Mesodermal cell (in vitro differentiated cells): ENCODE results near the gene TAF1C.

ENCODE experiments used
- H3K27ac ChIP-seq: 2 replicates; pipeline ENCODE4 v1.7.0; 2013; ENCODE audit warnings: mild to moderate bottlenecking, low read depth, low read length, moderate library complexity; ENCODE audit not compliant: severe bottlenecking
- H3K36me3 ChIP-seq: 2 replicates; pipeline ENCODE4 v1.7.1; 2013; ENCODE audit warnings: mild to moderate bottlenecking, low read length, moderate library complexity; ENCODE audit not compliant: control insufficient read depth, insufficient read depth
- H3K4me1 ChIP-seq: one replicate; pipeline ENCODE4 v1.7.1; 2013; ENCODE audit warnings: mild to moderate bottlenecking, low read length; ENCODE audit not compliant: insufficient read depth, control insufficient read depth, poor library complexity, severe bottlenecking
- H3K4me3 ChIP-seq: 2 replicates; pipeline ENCODE4 v1.7.0; 2013; ENCODE audit warnings: low read length, control low read depth, mild to moderate bottlenecking; ENCODE audit not compliant: insufficient read depth, poor library complexity, severe bottlenecking; ENCODE audit errors: extremely low read depth
- H3K9me3 ChIP-seq: 2 replicates; pipeline ENCODE4 v1.7.1; 2013; ENCODE audit warnings: mild to moderate bottlenecking, low read length, moderate library complexity; ENCODE audit not compliant: control insufficient read depth
- whole genome bisulfite sequencing, 2 experiments: methylation state at CpG; one replicate each; pipeline ENCODE4 v1.1.5; 2013; ENCODE audit warnings: missing lambda C conversion rate in 2 of 2; ENCODE audit not compliant: insufficient coverage in 2 of 2; 5-methylcytosine and 5-hydroxymethylcytosine counted together

Gene TAF1C

GRCh38 chr16:84155771-84156170 lies 31.1 kb downstream of the TAF1C start:
- H3K27ac ChIP-seq: no peak overlapping the region
- H3K36me3 ChIP-seq: no peaks in the 10 kb centered on the region
- no peak overlapping the region for H3K4me3 ChIP-seq
- H3K9me3 ChIP-seq: no peaks in the 10 kb centered on the region
- no peaks in the 10 kb centered on the region for H3K4me1 ChIP-seq
- 90% methylated on average over 3 to 5 of the region's 6 CpGs for WGBS, 2 experiments

- Histone ChIP-seq H3K4me3 (no peak overlapping the region), H3K27ac (no peak overlapping the region), H3K36me3 (no peaks in the 10 kb centered on the region), H3K4me1 (no peaks in the 10 kb centered on the region), H3K9me3 (no peaks in the 10 kb centered on the region)
- 97 to 100% methylated on average over 4 of the region's 4 CpGs for WGBS, 2 experiments
Observed at GRCh38 chr16:84155226-84155625, 31.6 kb downstream of the TAF1C start.

GRCh38 chr16:84153660-84154214 lies 33.1 kb downstream of the TAF1C start:
- WGBS, 2 experiments: 61 to 75% methylated on average over 7 to 8 of the region's 8 CpGs
- Histone ChIP-seq H3K27ac (no peak overlapping the region), H3K9me3 (no peaks in the 10 kb centered on the region), H3K4me1 (no peaks in the 10 kb centered on the region), H3K36me3 (no peaks in the 10 kb centered on the region), H3K4me3 (no peak overlapping the region)

- Histone ChIP-seq H3K36me3 (no peaks in the 10 kb centered on the region), H3K27ac (no peak overlapping the region), H3K9me3 (no peaks in the 10 kb centered on the region), H3K4me3 (no peak overlapping the region), H3K4me1 (no peaks in the 10 kb centered on the region)
- WGBS, 2 experiments: 71 to 90% methylated on average over 2 of the region's 3 CpGs
Observed at GRCh38 chr16:84150926-84151325, 35.9 kb downstream of the TAF1C start.

- WGBS, 2 experiments: 0% methylated on average over 27 to 42 of the region's 89 CpGs
- H3K9me3 ChIP-seq: no peaks in the 10 kb centered on the region
- H3K36me3 ChIP-seq: peaks cover 7% of the 10 kb centered on the region
- peak within 1 kb of the TSS; percentile 80 for H3K27ac ChIP-seq
- no peaks in the 10 kb centered on the region for H3K4me1 ChIP-seq
- H3K4me3 ChIP-seq: peak within 1 kb of the TSS; percentile 98
Observed at GRCh38 chr16:84144859-84145639, 41.8 kb downstream of the TAF1C start, which contains the start of the genes DNAAF1 and HSDL1. TSS of gene DNAAF1 (plus strand) at chr16:84145308. CDS start at chr16:84145441, 133 bp downstream. TSS of gene HSDL1 (minus strand) at chr16:84145177. CDS start at chr16:84131321, 13,856 bp downstream.

GRCh38 chr16:84144209-84144858 lies 42.5 kb downstream of the TAF1C start:
- peak overlapping the region; percentile 98 for H3K4me3 ChIP-seq
- H3K36me3 ChIP-seq: peaks cover 7% of the 10 kb centered on the region
- peak overlapping the region; percentile 80 for H3K27ac ChIP-seq
- H3K4me1 ChIP-seq: peaks cover 6% of the 10 kb centered on the region
- no peaks in the 10 kb centered on the region for H3K9me3 ChIP-seq
- 0 to 4% methylated on average over 10 to 16 of the region's 39 CpGs for WGBS, 2 experiments

- WGBS, 2 experiments: 19% methylated on average over 9 of the region's 13 CpGs; no CpG with 5 or more reads in 1 of the 2 experiments
- no peak overlapping the region for H3K27ac ChIP-seq
Observed at GRCh38 chr16:84143784-84144199, 43.1 kb downstream of the TAF1C start.

GRCh38 chr16:84143081-84143480 lies 43.8 kb downstream of the TAF1C start:
- H3K9me3 ChIP-seq: no peaks in the 10 kb centered on the region
- peaks cover 16% of the 10 kb centered on the region for H3K4me1 ChIP-seq
- 100% methylated on average over 1 of the region's 1 CpG; no CpG with 5 or more reads in 1 of the 2 experiments for WGBS, 2 experiments
- no peak overlapping the region for H3K27ac ChIP-seq
- no peak overlapping the region for H3K4me3 ChIP-seq
- H3K36me3 ChIP-seq: peaks cover 7% of the 10 kb centered on the region

More at GRCh38 chr16:84143784-84144199, 43.1 kb downstream of the TAF1C start:
- no peaks in the 10 kb centered on the region for H3K9me3 ChIP-seq
- H3K36me3 ChIP-seq: peaks cover 7% of the 10 kb centered on the region
- peaks cover 11% of the 10 kb centered on the region for H3K4me1 ChIP-seq
- peak overlapping the region; percentile 98 for H3K4me3 ChIP-seq

GRCh38 chr16:84141143-84141670 lies 45.6 kb downstream of the TAF1C start:
- H3K27ac ChIP-seq: no peak overlapping the region
- H3K9me3 ChIP-seq: no peaks in the 10 kb centered on the region
- WGBS, 2 experiments: 72 to 80% methylated on average over 11 to 12 of the region's 13 CpGs
- H3K36me3 ChIP-seq: peaks cover 7% of the 10 kb centered on the region
- no peak overlapping the region for H3K4me3 ChIP-seq
- peaks cover 22% of the 10 kb centered on the region for H3K4me1 ChIP-seq

GRCh38 chr16:84139628-84140258 lies 47.1 kb downstream of the TAF1C start:
- Histone ChIP-seq H3K9me3 (no peaks in the 10 kb centered on the region), H3K27ac (peak overlapping the region; percentile 16), H3K4me1 (peaks cover 25% of the 10 kb centered on the region), H3K4me3 (no peak overlapping the region), H3K36me3 (peaks cover 7% of the 10 kb centered on the region)
- 87 to 95% methylated on average over 5 of the region's 6 CpGs for whole genome bisulfite sequencing, 2 experiments
